Osteocyte (in vitro differentiated cells): ENCODE results near the gene SRP68. TPM values are rescaled to one million over a fixed set of nuclear protein-coding genes. Genes with fewer than 3 reads are reported as not detected.

Experiments used
- DNase-seq: peaks from one replicate; pipeline ENCODE4 v3.0.0; 2021; ENCODE audit warnings: mixed read lengths; ENCODE audit not compliant: unreplicated experiment; ENCODE audit errors: extremely low spot score
- H3K27ac Mint-ChIP-seq: one replicate; pipeline ENCODE4 v1.8.0; 2021; ENCODE audit warnings: mild to moderate bottlenecking, mixed read lengths; ENCODE audit not compliant: unreplicated experiment
- H3K27me3 Mint-ChIP-seq: one replicate; pipeline ENCODE4 v1.8.0; 2021; ENCODE audit warnings: mixed read lengths; ENCODE audit not compliant: unreplicated experiment
- H3K36me3 Mint-ChIP-seq: one replicate; pipeline ENCODE4 v1.8.0; 2021; ENCODE audit warnings: mixed read lengths; ENCODE audit not compliant: unreplicated experiment
- H3K4me1 Mint-ChIP-seq: one replicate; pipeline ENCODE4 v1.8.0; 2021; ENCODE audit warnings: mixed read lengths; ENCODE audit not compliant: unreplicated experiment
- H3K4me3 Mint-ChIP-seq: one replicate; pipeline ENCODE4 v1.8.0; 2021; ENCODE audit warnings: mild to moderate bottlenecking, moderate library complexity, mixed read lengths; ENCODE audit not compliant: unreplicated experiment
- H3K9me3 Mint-ChIP-seq: one replicate; pipeline ENCODE4 v1.8.0; 2021; ENCODE audit warnings: mixed read lengths; ENCODE audit not compliant: unreplicated experiment
- total RNA-seq: library from RNA; stranded (reverse); gene quantifications from 2 replicates; pipeline ENCODE4 v1.2.1, GENCODE V29; 2021
- TF ChIP-seq, protein P1 (sequence below): fragments of 200-600 bp; sonication (generic); IDR thresholded peaks from 2 replicates; pipeline ENCODE4 v1.5.0; 2021; ENCODE audit warnings: antibody characterized with exemption, mild to moderate bottlenecking, moderate library complexity

Gene SRP68
- total RNA-seq, 1 donor from 2014 or later: 74.7 TPM

DNA sequence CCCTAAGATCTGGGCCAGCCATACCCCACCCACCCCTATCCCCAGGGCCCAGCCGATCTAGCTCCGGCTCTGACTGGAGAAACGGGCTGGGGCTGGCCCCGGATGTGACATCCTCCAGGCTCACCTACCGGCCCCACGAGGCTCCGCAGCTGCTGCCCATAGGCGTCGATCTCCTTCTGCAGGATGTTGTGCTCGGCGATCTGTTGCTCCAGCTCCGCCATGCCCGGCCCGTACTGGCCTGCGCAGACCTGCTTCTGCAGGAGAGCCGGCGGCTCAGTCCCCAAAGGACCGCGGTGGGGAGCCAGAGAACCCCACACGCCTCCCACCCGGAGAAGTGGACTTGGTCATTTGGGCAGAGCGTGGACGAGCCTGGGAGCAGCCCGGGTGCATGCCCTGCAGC lies 50.0 kb downstream of the SRP68 start:
- H3K36me3 Mint-ChIP-seq: no peaks in the 10 kb centered on the region
- H3K27ac Mint-ChIP-seq: no peak overlapping the region
- DNase-seq: no peak
- no peak overlapping the region for H3K4me3 Mint-ChIP-seq
- TF ChIP-seq, protein P1, sequence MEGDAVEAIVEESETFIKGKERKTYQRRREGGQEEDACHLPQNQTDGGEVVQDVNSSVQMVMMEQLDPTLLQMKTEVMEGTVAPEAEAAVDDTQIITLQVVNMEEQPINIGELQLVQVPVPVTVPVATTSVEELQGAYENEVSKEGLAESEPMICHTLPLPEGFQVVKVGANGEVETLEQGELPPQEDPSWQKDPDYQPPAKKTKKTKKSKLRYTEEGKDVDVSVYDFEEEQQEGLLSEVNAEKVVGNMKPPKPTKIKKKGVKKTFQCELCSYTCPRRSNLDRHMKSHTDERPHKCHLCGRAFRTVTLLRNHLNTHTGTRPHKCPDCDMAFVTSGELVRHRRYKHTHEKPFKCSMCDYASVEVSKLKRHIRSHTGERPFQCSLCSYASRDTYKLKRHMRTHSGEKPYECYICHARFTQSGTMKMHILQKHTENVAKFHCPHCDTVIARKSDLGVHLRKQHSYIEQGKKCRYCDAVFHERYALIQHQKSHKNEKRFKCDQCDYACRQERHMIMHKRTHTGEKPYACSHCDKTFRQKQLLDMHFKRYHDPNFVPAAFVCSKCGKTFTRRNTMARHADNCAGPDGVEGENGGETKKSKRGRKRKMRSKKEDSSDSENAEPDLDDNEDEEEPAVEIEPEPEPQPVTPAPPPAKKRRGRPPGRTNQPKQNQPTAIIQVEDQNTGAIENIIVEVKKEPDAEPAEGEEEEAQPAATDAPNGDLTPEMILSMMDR: no peak
- H3K4me1 Mint-ChIP-seq: no peaks in the 10 kb centered on the region
- no peaks in the 10 kb centered on the region for H3K9me3 Mint-ChIP-seq
- no peaks in the 10 kb centered on the region for H3K27me3 Mint-ChIP-seq

DNA sequence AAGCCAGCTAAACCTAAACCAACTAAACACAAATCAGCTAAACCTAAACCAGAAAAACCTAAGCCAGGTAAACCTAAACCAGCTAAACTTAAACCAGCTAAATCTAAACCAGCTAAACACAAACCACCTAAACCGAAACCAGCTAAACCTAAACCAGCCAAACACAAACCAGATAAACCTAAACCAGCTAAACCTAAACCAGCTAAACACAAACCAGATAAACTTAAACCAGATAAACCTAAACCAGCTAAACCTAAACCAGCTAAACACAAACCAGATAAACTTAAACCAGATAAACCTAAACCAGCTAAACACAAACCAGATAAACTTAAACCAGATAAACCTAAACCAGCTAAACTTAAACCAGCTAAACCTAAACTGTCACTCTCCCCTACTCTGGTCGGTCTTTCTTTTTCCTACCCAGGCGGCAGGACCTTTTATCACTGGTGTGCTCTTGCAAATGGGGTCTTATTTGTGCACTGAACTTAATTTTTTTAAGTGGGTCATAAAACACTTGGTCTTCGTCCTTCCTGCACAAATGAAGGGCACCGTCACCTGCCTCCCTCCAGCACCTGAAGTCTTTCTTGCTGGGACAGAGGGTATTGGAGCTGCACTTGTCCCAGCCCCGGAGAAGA lies 52.4 kb downstream of the SRP68 start:
- Mint-ChIP-seq H3K9me3 (no peaks in the 10 kb centered on the region), H3K4me1 (no peaks in the 10 kb centered on the region), H3K27ac (no peak overlapping the region), H3K4me3 (no peak overlapping the region), H3K36me3 (no peaks in the 10 kb centered on the region), H3K27me3 (peaks cover 2% of the 10 kb centered on the region)
- DNase-seq: no peak
- TF ChIP-seq, protein P1: no peak

DNA sequence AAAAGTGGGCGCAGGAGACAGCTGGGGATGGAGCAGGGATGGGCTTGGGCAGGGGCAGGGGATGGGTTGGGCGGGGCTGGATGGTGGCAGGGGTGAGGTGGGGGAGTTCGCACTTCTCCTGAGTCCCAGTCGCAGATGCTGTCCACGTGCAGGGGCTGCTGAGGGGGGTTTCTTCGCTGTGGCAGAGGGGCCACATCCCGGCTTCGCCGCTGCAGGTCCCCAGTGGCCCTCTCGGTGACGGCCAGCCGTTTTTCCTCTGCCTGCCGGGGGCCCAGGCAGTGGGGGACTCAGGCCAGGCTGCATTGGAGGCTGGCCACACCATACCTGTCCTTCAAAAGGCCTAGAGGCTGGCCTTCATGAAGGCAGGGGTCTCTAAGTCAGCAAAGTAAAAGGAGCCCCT lies 53.5 kb downstream of the SRP68 start:
- Mint-ChIP-seq H3K36me3 (no peaks in the 10 kb centered on the region), H3K9me3 (no peaks in the 10 kb centered on the region)

DNA sequence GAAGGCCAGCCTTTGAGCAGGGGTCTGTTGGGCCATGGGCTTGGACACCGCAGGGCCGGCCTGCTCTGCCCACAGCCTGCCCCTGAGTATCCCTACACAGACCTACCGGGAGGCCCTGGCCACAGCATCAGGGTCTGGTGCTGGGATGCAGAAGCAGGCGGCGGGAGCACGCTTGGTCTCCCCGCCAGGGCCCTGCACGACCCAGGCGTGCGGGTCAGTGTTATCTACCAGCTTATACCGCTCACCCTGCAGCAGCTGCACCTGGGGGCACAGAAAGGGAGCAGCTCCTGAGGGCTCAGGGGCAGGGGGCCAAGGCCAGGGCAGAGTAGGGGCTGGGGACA lies 54.0 kb downstream of the SRP68 start:
- TF ChIP-seq, protein P1: no peak
- H3K9me3 Mint-ChIP-seq: no peaks in the 10 kb centered on the region
- H3K4me1 Mint-ChIP-seq: peaks cover 5% of the 10 kb centered on the region
- no peak for DNase-seq
- H3K4me3 Mint-ChIP-seq: no peak overlapping the region
- H3K27me3 Mint-ChIP-seq: peaks cover 2% of the 10 kb centered on the region
- no peaks in the 10 kb centered on the region for H3K36me3 Mint-ChIP-seq
- no peak overlapping the region for H3K27ac Mint-ChIP-seq

More for the DNA sequence above, 53.5 kb downstream of the SRP68 start:
- Mint-ChIP-seq H3K4me3 (no peak overlapping the region), H3K27ac (no peak overlapping the region), H3K27me3 (peaks cover 2% of the 10 kb centered on the region), H3K4me1 (peaks cover 5% of the 10 kb centered on the region)
- TF ChIP-seq, protein P1: no peak
- no peak for DNase-seq

DNA sequence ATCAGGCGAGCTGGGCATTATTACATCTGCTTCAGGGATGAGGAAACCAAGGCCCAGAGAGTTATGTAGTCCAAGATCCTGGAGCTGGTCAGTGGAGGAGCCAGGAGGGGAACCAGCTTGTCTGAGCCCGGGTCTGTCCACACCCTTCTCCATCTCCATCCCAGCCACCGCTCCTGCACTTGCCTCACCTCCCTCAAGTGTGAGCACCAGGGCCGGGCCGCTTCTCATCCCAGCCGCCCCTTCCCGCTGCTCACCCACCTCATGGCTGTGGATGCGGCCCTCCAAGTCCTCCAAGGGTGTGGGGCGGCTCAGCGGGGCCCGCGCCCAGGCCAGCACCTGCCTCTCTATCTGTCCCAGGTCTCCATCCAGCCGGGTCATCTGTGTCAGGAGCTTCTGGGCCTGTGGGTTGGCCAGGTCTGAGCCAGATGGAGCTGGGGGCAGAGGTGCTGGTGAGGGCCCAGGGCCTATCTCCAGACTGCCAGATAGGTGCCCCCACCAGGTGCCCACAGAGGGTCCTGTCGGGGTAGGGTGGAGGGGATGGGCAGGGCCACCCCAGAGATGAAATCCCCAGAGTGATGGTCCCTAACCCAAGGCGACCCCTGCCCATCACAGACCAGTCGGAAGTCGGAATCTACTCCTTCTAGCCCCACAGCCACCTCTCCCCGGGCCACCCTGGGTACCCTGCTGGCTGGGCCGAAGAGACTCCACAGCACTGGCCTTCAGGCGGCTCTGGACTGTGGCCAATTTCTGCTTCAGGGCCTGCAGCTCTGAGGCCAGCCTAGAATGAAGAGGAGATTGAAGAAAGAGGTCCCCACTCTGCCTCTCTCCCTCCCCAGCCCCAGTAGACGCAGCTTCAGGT lies 54.6 kb downstream of the SRP68 start:
- H3K4me3 Mint-ChIP-seq: no peak overlapping the region
- no peak overlapping the region for H3K27ac Mint-ChIP-seq

More for the DNA sequence above, 54.6 kb downstream of the SRP68 start:
- Mint-ChIP-seq H3K9me3 (no peaks in the 10 kb centered on the region), H3K27me3 (peaks cover 2% of the 10 kb centered on the region), H3K36me3 (no peaks in the 10 kb centered on the region), H3K4me1 (peaks cover 5% of the 10 kb centered on the region)
- no peak for DNase-seq
- TF ChIP-seq, protein P1: no peak
